GM12892 (cell line): ENCODE results near the gene MAP3K5.

Experiments
- POLR2A ChIP-seq: IDR thresholded peaks from 2 replicates; pipeline ENCODE4 v1.6.1; 2011; ENCODE audit warnings: low read depth, low read length, control low read depth
- POLR2AphosphoS5 ChIP-seq: IDR thresholded peaks from 2 replicates; pipeline ENCODE4 v1.6.1; 2011; ENCODE audit warnings: low read depth, low read length, control low read depth
- TAF1 ChIP-seq: IDR thresholded peaks from 2 replicates; pipeline ENCODE4 v1.6.1; 2011; ENCODE audit warnings: low read depth, mild to moderate bottlenecking, control low read depth, low read length, borderline replicate concordance

DNA sequence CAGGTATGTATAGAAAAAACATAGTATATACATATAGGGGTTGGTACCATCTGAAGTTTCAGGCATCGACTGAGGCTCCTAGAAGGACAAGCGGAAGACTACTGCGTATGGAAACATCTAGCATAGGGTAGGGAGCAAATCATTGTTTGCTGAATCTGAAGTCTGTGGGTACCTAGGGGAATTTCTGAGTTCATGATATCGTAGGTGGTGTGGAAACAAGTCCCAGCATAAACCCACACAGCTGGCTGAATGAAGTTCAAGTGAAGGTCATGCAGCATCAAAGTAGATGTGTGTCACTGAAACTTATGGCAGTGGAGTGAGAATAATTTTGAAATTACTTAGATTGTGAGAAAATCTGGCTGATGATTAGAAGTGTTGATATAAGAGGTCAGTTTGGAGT, 281.5 kb downstream of the MAP3K5 start:
- TF ChIP-seq POLR2AphosphoS5 (no peak), POLR2A (no peak), TAF1 (no peak)
